Osteoblast (primary cell): ENCODE results near the gene FAM124A. TPM values are rescaled to one million over a fixed set of nuclear protein-coding genes. Genes with fewer than 3 reads are reported as not detected.

Experiments used
- DNase-seq: peaks from one replicate; pipeline ENCODE4 v3.0.0; 2011; ENCODE audit warnings: low spot score, mixed read lengths; ENCODE audit not compliant: insufficient read length; ENCODE audit errors: missing footprints
- H2AFZ ChIP-seq: 2 replicates; pipeline ENCODE4 v1.6.0; 2011; ENCODE audit warnings: mild to moderate bottlenecking, low read length
- H3K27ac ChIP-seq: 2 replicates; pipeline ENCODE4 v1.5.1; 2011; ENCODE audit warnings: mild to moderate bottlenecking, low read depth, low read length, moderate library complexity
- H3K27me3 ChIP-seq: 2 replicates; pipeline ENCODE4 v1.6.0; 2012; ENCODE audit warnings: mild to moderate bottlenecking, control low read depth, inconsistent platforms, low read length, moderate library complexity; ENCODE audit not compliant: insufficient read depth
- H3K36me3 ChIP-seq: 2 replicates; pipeline ENCODE4 v1.5.1; 2011; ENCODE audit warnings: mild to moderate bottlenecking, low read length, control low read depth, moderate library complexity; ENCODE audit not compliant: insufficient read depth
- H3K4me1 ChIP-seq: 2 replicates; pipeline ENCODE4 v1.5.1; 2011; ENCODE audit warnings: mild to moderate bottlenecking, low read length, control low read depth, moderate library complexity; ENCODE audit not compliant: insufficient read depth
- H3K4me2 ChIP-seq: 2 replicates; pipeline ENCODE4 v1.6.0; 2011; ENCODE audit warnings: mild to moderate bottlenecking, low read length; ENCODE audit not compliant: insufficient read depth
- H3K4me3 ChIP-seq: fragments of 200-600 bp; sonication (generic); 3 replicates; pipeline ENCODE4 v1.5.1; 2012; ENCODE audit warnings: mild to moderate bottlenecking, low read length, inconsistent platforms; ENCODE audit not compliant: insufficient read depth
- H3K79me2 ChIP-seq: 2 replicates; pipeline ENCODE4 v1.6.0; 2012; ENCODE audit warnings: mild to moderate bottlenecking, low read length, control low read depth, inconsistent platforms; ENCODE audit not compliant: insufficient read depth
- H3K9me3 ChIP-seq: 2 replicates; pipeline ENCODE4 v1.5.1; 2011; ENCODE audit warnings: low read depth, low read length, control low read depth
- H4K20me1 ChIP-seq: 2 replicates; pipeline ENCODE4 v1.6.0; 2012; ENCODE audit warnings: mild to moderate bottlenecking, low read length, control low read depth; ENCODE audit not compliant: insufficient read depth
- total RNA-seq: library from RNA; depleted of rRNA; stranded (reverse); fragments of >200 nt; gene quantifications from 2 replicates; pipeline ENCODE4 v1.2.3, GENCODE V29; 2012
- TF ChIP-seq, protein P1 (sequence below): IDR thresholded peaks from 2 replicates; pipeline ENCODE4 v1.5.1; 2011; ENCODE audit warnings: mild to moderate bottlenecking, low read depth, low read length, moderate library complexity; ENCODE audit errors: extremely low read depth

The FAM124A gene
- total RNA-seq, 1 donor, result 1.1 TPM

DNA sequence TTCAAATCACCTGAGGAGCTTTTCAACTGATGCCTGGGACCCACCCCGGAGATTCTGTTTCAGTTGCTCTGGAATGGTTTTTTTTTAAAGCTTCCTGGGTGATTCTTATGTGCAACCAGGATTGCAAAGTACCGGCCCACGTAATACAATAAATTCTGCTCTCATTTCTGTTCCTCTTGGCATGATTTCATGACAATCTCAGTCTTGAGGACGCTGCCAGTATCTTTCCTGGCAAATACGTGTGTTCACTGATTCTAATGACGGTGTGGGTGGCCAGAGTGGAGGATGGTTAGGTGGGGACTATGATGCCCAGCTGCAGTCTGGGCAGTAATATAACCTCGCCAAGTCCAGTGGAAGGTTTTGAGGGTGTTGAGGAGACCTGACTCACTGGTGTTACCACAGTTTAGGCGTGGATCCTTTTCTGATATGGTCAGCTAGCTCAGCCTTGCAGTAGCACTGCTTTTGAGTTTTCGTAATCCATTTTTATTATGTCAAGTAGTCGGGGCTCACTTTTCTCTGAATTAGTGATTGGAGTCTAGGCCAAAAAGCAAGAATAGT lies 49.4 kb downstream of the FAM124A start:
- Histone ChIP-seq H3K27me3 (peaks cover 15% of the 10 kb centered on the region), H3K9me3 (no peaks in the 10 kb centered on the region), H3K4me3 (no peak overlapping the region), H4K20me1 (no peaks in the 10 kb centered on the region), H3K27ac (no peak overlapping the region), H3K4me1 (no peaks in the 10 kb centered on the region), H3K79me2 (no peaks in the 10 kb centered on the region), H3K4me2 (no peak overlapping the region), H2AFZ (no peak overlapping the region), H3K36me3 (no peaks in the 10 kb centered on the region)
- DNase-seq, result no peak
- TF ChIP-seq, protein P1, sequence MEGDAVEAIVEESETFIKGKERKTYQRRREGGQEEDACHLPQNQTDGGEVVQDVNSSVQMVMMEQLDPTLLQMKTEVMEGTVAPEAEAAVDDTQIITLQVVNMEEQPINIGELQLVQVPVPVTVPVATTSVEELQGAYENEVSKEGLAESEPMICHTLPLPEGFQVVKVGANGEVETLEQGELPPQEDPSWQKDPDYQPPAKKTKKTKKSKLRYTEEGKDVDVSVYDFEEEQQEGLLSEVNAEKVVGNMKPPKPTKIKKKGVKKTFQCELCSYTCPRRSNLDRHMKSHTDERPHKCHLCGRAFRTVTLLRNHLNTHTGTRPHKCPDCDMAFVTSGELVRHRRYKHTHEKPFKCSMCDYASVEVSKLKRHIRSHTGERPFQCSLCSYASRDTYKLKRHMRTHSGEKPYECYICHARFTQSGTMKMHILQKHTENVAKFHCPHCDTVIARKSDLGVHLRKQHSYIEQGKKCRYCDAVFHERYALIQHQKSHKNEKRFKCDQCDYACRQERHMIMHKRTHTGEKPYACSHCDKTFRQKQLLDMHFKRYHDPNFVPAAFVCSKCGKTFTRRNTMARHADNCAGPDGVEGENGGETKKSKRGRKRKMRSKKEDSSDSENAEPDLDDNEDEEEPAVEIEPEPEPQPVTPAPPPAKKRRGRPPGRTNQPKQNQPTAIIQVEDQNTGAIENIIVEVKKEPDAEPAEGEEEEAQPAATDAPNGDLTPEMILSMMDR, result no peak

DNA sequence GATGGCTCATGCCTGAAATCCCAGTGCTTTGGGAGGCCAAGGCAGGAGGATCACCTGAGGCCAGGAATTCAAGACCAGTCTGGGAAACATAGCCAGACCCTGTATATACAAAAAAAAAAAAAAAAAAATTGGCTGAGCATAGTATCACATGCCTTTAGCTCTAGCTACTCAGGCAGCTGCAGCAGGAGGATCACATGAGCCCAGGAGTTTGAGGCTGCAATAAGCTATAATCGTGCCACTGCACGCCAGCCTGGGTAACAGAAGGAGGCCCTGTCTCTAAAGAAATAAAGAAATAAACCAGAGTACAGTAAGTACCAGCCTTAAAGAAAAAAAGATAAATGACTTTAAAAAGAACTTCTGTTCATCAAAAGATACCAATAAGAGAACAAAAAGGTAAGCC lies 52.9 kb downstream of the FAM124A start:
- H4K20me1 ChIP-seq, result no peaks in the 10 kb centered on the region
- DNase-seq, result no peak
- H3K79me2 ChIP-seq, result no peaks in the 10 kb centered on the region
- TF ChIP-seq, protein P1, result no peak
- no peaks in the 10 kb centered on the region for H3K4me1 ChIP-seq
- no peaks in the 10 kb centered on the region for H3K36me3 ChIP-seq
- H2AFZ ChIP-seq, result no peak overlapping the region
- no peak overlapping the region for H3K27ac ChIP-seq
- no peaks in the 10 kb centered on the region for H3K9me3 ChIP-seq
- H3K4me3 ChIP-seq, result no peak overlapping the region
- H3K27me3 ChIP-seq, result peaks cover 20% of the 10 kb centered on the region
- no peak overlapping the region for H3K4me2 ChIP-seq

DNA sequence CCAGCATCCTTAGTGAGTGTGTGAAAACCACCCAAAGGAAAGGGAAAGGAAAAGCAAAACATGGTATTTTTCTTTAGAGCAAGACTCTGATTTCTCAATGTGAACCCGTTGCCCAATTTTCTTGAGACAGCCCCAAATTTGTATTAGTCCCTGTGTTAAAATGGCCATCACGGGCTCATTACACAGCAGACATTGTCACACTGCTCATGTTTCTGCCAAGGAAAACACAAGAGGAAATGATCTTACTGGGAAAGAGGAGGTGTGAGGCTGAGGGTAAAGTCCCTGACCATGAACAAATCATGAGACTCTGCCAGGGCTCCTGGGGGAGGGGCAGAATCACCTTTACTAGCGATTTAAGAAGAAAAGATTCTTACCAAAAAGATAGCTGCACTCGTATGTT lies 54.4 kb downstream of the FAM124A start:
- TF ChIP-seq, protein P1, result no peak

DNA sequence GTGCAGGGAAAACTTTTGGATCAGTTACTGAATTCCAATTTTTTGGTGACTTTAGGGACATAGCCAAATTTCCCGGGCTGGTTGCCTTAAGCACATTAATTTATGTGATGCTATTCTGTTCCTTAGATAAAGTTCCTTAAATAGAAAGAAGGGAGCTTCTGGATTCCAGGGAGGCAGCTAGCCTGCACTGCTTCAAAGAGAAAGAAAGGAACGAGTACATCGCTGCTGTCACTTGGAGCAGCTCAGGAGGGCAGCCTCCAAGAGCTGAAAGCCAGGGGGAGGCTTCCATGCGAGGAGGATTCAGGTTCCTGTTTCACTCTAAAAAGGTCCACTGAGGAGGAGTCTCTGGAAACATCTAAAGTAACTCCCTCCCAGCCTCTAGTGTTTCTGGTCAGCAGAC lies 55.7 kb downstream of the FAM124A start:
- Histone ChIP-seq H3K4me2 (no peak overlapping the region), H3K9me3 (no peaks in the 10 kb centered on the region), H3K4me3 (no peak overlapping the region), H3K27me3 (peaks cover 21% of the 10 kb centered on the region), H3K36me3 (no peaks in the 10 kb centered on the region), H3K27ac (no peak overlapping the region), H2AFZ (no peak overlapping the region), H3K4me1 (no peaks in the 10 kb centered on the region), H3K79me2 (no peaks in the 10 kb centered on the region), H4K20me1 (no peaks in the 10 kb centered on the region)
- DNase-seq, result no peak
- TF ChIP-seq, protein P1, result no peak

More for the DNA sequence above, 54.4 kb downstream of the FAM124A start:
- no peak for DNase-seq
- Histone ChIP-seq H3K4me2 (no peak overlapping the region), H3K4me1 (no peaks in the 10 kb centered on the region), H3K27me3 (peaks cover 21% of the 10 kb centered on the region), H3K9me3 (no peaks in the 10 kb centered on the region), H3K79me2 (no peaks in the 10 kb centered on the region), H2AFZ (no peak overlapping the region), H3K27ac (no peak overlapping the region), H4K20me1 (no peaks in the 10 kb centered on the region), H3K36me3 (no peaks in the 10 kb centered on the region), H3K4me3 (no peak overlapping the region)
